Erythroblast (primary cell): ENCODE measurements around the gene NLGN4X.
"Not testable (repeated sequence)": the region's sequence is repeated elsewhere in the genome, so short reads cannot be mapped to it uniquely, and the experiment has no call there.

Experiments
- DNase-seq, 2 experiments: peaks; one replicate each; lab custom pipeline; 2025; lab: John Stamatoyannopoulos, UW
- GATA1 ChIP-seq: IDR thresholded peaks from 2 replicates; pipeline ENCODE4 v1.6.1; 2011; ENCODE audit warnings: low read depth, mild to moderate bottlenecking, control low read depth, low read length, moderate library complexity
- POLR2A ChIP-seq: IDR thresholded peaks from 2 replicates; pipeline ENCODE4 v1.6.1; 2011; ENCODE audit warnings: mild to moderate bottlenecking, low read length

The NLGN4X gene

GRCh38 chrX:5907207-5907606, 321.5 kb downstream of the NLGN4X start:
- no peak for DNase-seq
- no peak for TF ChIP-seq POLR2A
- no peak for TF ChIP-seq GATA1

DNA sequence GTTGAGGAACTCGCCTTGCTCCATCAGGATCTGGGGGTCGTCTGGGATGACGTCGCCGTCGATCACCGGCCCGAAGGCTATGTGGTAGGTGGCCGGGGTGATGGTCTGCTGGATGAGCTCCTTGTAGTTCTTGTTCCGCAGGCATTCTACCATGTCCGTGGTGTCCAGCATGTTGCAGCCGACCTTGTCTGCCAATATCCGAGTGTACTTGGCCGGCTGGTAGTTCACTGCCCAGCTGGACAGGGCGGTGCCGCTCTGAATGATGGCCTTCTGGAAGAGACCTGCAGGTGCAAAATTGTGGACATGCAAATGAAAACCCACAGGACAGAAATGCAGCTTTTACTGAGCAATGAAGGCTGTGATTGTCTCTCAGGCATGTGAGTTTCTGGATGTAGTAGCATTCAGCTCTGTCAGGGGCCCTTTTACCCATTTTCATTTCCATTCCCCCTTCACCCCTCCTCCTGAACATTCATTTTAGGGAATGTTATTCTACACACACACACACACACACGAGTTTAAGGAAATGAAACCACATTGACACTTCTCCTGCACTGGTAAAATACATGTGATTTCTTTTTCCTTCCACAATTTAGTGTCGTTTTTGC, 325.0 kb downstream of the NLGN4X start:
- not testable (repeated sequence) for DNase-seq

GRCh38 chrX:5898463-5898862, 330.2 kb downstream of the NLGN4X start:
- no peak for TF ChIP-seq GATA1
- TF ChIP-seq POLR2A = no peak
- DNase-seq = no peak

DNA sequence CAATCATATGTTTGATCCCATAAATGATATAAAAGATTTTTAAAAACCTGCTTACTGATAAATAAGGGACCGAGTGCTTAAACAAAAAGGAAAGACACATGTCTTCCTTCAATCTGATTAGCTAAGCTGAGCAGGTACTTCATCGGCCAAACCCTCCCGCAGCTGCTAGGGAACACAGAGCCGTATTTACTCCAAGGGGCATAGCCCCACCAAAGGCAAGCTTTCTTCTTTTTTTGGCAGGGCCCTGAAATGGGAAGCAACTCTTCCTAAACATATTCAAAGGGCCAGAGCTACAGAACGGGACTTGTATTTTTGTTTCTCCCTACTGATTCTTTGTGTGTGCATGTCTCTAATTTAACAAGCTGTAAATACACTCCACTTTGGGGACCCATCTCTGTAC, 337.3 kb downstream of the NLGN4X start:
- TF ChIP-seq GATA1 (no peak), POLR2A (no peak)
- no peak for DNase-seq

DNA sequence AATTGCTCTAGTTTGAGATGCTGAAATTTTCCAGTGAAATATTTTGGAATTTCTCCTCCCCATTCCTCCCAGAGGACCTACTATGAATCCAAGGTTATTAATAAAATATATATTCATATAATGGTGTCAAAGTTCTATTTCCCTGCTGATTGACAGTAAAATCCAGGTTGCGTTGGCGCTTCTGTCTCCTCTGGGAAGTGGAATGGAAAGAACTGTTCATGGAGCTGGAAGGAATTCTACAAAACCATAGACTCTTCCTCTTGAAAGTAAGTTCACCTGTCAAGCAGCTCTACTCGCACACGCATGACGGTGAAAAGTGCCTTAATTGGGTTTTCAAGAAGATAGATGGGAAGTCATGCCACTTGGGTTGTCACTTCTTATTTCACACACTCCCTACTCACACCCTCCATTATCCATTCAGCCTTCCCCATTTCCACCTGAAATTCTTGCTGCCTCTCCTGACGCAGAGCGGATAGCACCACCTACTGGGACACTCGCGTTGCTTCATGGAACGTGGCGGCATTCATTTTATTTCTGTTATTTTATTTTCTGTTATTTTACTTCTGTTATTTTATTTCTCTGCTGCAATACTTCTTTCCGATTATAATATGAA, 351.6 kb downstream of the NLGN4X start:
- DNase-seq = peak in 1 of 2 experiments; percentile 1
- no peak for TF ChIP-seq GATA1
- no peak for TF ChIP-seq POLR2A

GRCh38 chrX:5870238-5870637, 358.4 kb downstream of the NLGN4X start:
- TF ChIP-seq GATA1 (no peak), POLR2A (no peak)
- DNase-seq = no peak

- no peak for DNase-seq
- no peak for TF ChIP-seq GATA1
- TF ChIP-seq POLR2A = no peak
Observed at GRCh38 chrX:5869786-5870185, 358.9 kb downstream of the NLGN4X start.

DNA sequence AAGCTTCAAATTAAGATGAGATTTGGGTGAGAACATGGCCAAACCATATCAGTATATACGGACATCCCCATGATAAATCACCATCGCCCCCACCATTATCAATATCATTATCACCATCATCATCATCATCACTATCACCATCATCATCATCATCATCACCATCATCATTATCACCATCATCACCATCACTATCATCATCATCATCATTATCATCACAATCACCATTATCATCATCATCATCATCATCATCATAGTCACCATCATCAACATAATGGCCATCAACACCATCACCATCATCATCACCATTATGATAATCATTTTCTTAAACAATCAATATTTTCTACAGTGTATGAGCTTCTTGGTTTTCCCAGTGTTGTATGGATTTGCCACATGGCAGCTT, 360.9 kb downstream of the NLGN4X start:
- DNase-seq = no peak
- no peak for TF ChIP-seq GATA1
- TF ChIP-seq POLR2A = no peak

DNA sequence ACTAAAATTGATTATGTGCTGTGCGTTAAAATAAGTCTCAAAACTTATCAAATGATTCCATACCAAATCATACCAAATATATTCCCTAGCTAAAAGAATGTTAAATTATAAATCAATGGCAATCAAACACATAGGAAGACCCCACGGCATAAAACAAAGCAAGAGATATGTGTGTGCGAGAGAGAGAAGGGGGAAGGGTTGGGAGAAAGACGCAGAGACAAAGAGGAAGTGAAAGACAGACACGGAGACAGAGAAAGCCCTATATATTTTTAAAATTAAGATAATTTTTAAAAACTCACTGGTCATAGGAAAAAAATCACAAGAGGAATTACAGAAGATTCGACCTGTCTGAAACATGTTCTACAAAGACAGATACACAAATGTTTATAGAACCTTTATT, 371.4 kb downstream of the NLGN4X start:
- TF ChIP-seq POLR2A (no peak), GATA1 (no peak)
- DNase-seq = no peak

DNA sequence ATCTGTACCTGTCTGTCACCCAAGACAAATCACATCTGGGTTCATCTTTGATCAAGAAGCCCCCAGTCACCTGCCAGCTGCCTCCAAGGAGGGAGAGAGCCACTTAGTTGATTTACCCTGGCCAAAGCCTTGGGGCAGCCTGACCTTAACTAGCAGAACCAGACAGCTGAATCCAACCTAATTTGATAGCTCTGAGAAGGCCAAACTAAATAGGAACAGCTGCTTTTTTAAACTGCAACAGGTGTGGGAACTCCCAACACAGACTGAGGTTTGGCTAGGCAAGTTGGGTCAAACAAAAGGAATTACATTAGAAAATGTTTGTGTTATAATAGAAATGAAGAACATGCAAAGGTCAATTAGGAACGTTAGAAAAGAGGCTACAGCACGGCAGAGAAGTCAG, 375.7 kb downstream of the NLGN4X start:
- TF ChIP-seq GATA1 = no peak
- no peak for TF ChIP-seq POLR2A
- DNase-seq = no peak

GRCh38 chrX:5842601-5843000, 386.1 kb downstream of the NLGN4X start:
- TF ChIP-seq GATA1 = no peak
- no peak for DNase-seq
